K562 (cell line): Measurements from ENCODE around the gene MYMK. TPM values are rescaled to one million over a fixed set of nuclear protein-coding genes. Genes with fewer than 3 reads are reported as not detected.
A peak's percentile ranks its signal among the peaks of the same experiment; 100 is the strongest.

ENCODE experiments used
- ATAC-seq: fragments of 200-7000 bp; cut with Tn5 transposase; 3 replicates; pipeline ENCODE4 v1.9.1; 2020; ENCODE audit warnings: moderate library complexity
- BruUV-seq: library from RNA; stranded (reverse); fragments of 400-500 nt; replicated peaks from 2 replicates; lab custom pipeline; 2021; lab: Mats Ljungman, UMichigan
- CTCF ChIA-PET: fragments of 300-600 bp; formaldehyde crosslinking; extraction: SDS; loops from one replicate; lab custom pipeline; 2021; ENCODE audit warnings: low intra/inter-chr PET ratio; lab: Yijun Ruan, JAX
- POLR2A ChIA-PET: fragments of 300-600, 350-650 bp; sonication (Branson Sonifier 250); formaldehyde crosslinking; extraction: SDS; loops from one replicate; lab custom pipeline; 2021; ENCODE audit warnings: antibody characterized with exemption, inconsistent platforms; lab: Yijun Ruan, JAX
- DNase-seq, 4 experiments: peaks; one replicate each; pipeline versions ENCODE4 v3.0.0 to v3.0.0-alpha.2; 2011 to 2018; ENCODE audit warnings: low spot score in 3 of 4, mixed read lengths in 3 of 4; ENCODE audit errors: extremely low read depth in 1 of 4
- FAIRE-seq: peaks from 2 replicates; lab custom pipeline; 2011; peaks lifted over from hg19 to GRCh38; lab: Jason Lieb, UNC
- H2AFZ ChIP-seq: 2 replicates; pipeline ENCODE4 v1.6.0; 2011; ENCODE audit warnings: low read depth, low read length, control low read depth, inconsistent platforms
- H3K27ac ChIP-seq: fragments of 200-600 bp; 3 replicates; pipeline ENCODE4 v1.8.0; 2011; ENCODE audit warnings: low read depth, mild to moderate bottlenecking, control low read depth, inconsistent platforms, low read length, moderate library complexity, mixed read lengths; ENCODE audit errors: extremely low read depth
- H3K27me3 ChIP-seq, 2 experiments: fragments of 300-600 bp in 1 of 2; 2 replicates in 1 of 2; 3 replicates in 1 of 2; pipeline versions ENCODE4 v1.6.0 to v1.8.0; 2011; ENCODE audit warnings: inconsistent platforms in 2 of 2, low read length in 2 of 2, mild to moderate bottlenecking in 1 of 2, mixed read lengths in 1 of 2, moderate library complexity in 1 of 2; ENCODE audit not compliant: control insufficient read depth in 2 of 2, insufficient read depth in 2 of 2
- H3K36me3 ChIP-seq: fragments of 300-600 bp; 3 replicates; pipeline ENCODE4 v1.8.0; 2011; ENCODE audit warnings: mild to moderate bottlenecking, low read length, inconsistent platforms; ENCODE audit not compliant: control insufficient read depth, insufficient read depth
- H3K4me1 ChIP-seq, 2 experiments: fragments of 200-600 bp in 1 of 2; replicated peaks in 1 of 2; 2 replicates in 1 of 2; 3 replicates in 1 of 2; pipeline versions ENCODE4 v1.5.1 to v1.8.0; 2011; ENCODE audit warnings: inconsistent platforms in 2 of 2, low read length in 2 of 2, mild to moderate bottlenecking in 1 of 2, mixed read lengths in 1 of 2, moderate library complexity in 1 of 2; ENCODE audit not compliant: control insufficient read depth in 2 of 2, insufficient read depth in 2 of 2
- H3K4me2 ChIP-seq: 2 replicates; pipeline ENCODE4 v1.6.1; 2011; ENCODE audit warnings: low read length, control low read depth, inconsistent platforms, mixed read lengths; ENCODE audit not compliant: insufficient read depth
- H3K4me3 ChIP-seq: fragments of 200-600 bp; sonication (generic), shearing (Covaris generic); 2 replicates; pipeline ENCODE4 v1.5.1; 2016; ENCODE audit warnings: control low read depth, inconsistent platforms
- H3K79me2 ChIP-seq: fragments of 200-600 bp; 3 replicates; pipeline ENCODE4 v1.8.0; 2011; ENCODE audit warnings: low read length, inconsistent platforms; ENCODE audit not compliant: control insufficient read depth, insufficient read depth
- H3K9ac ChIP-seq, 2 experiments: 2 replicates each; pipeline versions ENCODE4 v1.6.0 to v1.6.1; 2011; ENCODE audit warnings: low read depth in 2 of 2, low read length in 2 of 2, control low read depth in 1 of 2, inconsistent platforms in 1 of 2, mild to moderate bottlenecking in 1 of 2, mixed read lengths in 1 of 2; ENCODE audit not compliant: insufficient read depth in 1 of 2
- H3K9me1 ChIP-seq: one replicate; pipeline ENCODE4 v1.6.0; 2011; ENCODE audit warnings: inconsistent platforms, mild to moderate bottlenecking, low read length, moderate library complexity; ENCODE audit not compliant: control insufficient read depth, insufficient read depth
- H3K9me3 ChIP-seq: replicated peaks from 2 replicates; pipeline ENCODE4 v1.5.1; 2011; ENCODE audit warnings: low read depth, low read length, inconsistent platforms; ENCODE audit not compliant: control insufficient read depth, insufficient read depth
- H4K20me1 ChIP-seq: replicated peaks from 2 replicates; pipeline ENCODE4 v1.6.1; 2011; ENCODE audit warnings: low read length, inconsistent platforms, mixed read lengths; ENCODE audit not compliant: control insufficient read depth, insufficient read depth
- BDP1 ChIP-seq: IDR thresholded peaks from 3 replicates; pipeline ENCODE4 v1.6.1; 2011; ENCODE audit not compliant: insufficient read length, insufficient read depth
- EWSR1 ChIP-seq: fragments of 450-650 bp; IDR thresholded peaks from 2 replicates; pipeline ENCODE4 v1.6.1; 2018; ENCODE audit warnings: borderline replicate concordance, mild to moderate bottlenecking, low read depth, moderate library complexity; ENCODE audit not compliant: partially characterized antibody
- FOXK1 ChIP-seq: sonication (generic); formaldehyde crosslinking; IDR thresholded peaks from 2 replicates; pipeline ENCODE4 v1.8.0; 2022; ENCODE audit warnings: missing genetic modification reagents, mild to moderate bottlenecking, borderline replicate concordance
- GABPB1 ChIP-seq: sonication (generic); formaldehyde crosslinking; IDR thresholded peaks from 2 replicates; pipeline ENCODE4 v1.8.0; 2022; ENCODE audit warnings: mild to moderate bottlenecking, missing genetic modification reagents
- NFE2L1 ChIP-seq: fragments of 450-650 bp; IDR thresholded peaks from 2 replicates; pipeline ENCODE4 v1.6.1; 2016; ENCODE audit warnings: missing genetic modification characterization, low read depth, mild to moderate bottlenecking, missing compliant biosample characterization, moderate library complexity, borderline replicate concordance
- RBFOX2 ChIP-seq: fragments of 200-400 bp; formaldehyde crosslinking; IDR thresholded peaks from 2 replicates; pipeline ENCODE4 v1.6.1; 2017; ENCODE audit warnings: low read depth, mild to moderate bottlenecking, low read length, moderate library complexity
- SMAD1 ChIP-seq: fragments of 150-350 bp; IDR thresholded peaks from 2 replicates; pipeline ENCODE4 v1.6.1; 2014; ENCODE audit warnings: low read length, low read depth; ENCODE audit not compliant: partially characterized antibody
- SMARCE1 ChIP-seq: fragments of 450-650 bp; IDR thresholded peaks from 2 replicates; pipeline ENCODE4 v1.7.1; 2016; ENCODE audit warnings: mild to moderate bottlenecking
- SRSF1 ChIP-seq: fragments of 200-400 bp; formaldehyde crosslinking; IDR thresholded peaks from 2 replicates; pipeline ENCODE4 v1.6.1; 2017; ENCODE audit warnings: mild to moderate bottlenecking, low read depth, low read length, moderate library complexity
- SRSF7 ChIP-seq: fragments of 200-400 bp; formaldehyde crosslinking; optimal IDR thresholded peaks from 2 replicates; pipeline ENCODE3; 2017; ENCODE audit warnings: mild to moderate bottlenecking, low read depth, low read length
- TFAP4 ChIP-seq: sonication (generic); formaldehyde crosslinking; IDR thresholded peaks from 2 replicates; pipeline ENCODE4 v1.8.0; 2022; ENCODE audit warnings: missing genetic modification reagents, mild to moderate bottlenecking, moderate library complexity, borderline replicate concordance
- YY1 ChIP-seq, 3 experiments: IDR thresholded peaks; 2 replicates each; pipeline ENCODE4 v1.6.1; 2011; ENCODE audit warnings: low read length in 2 of 3, mild to moderate bottlenecking in 2 of 3, moderate library complexity in 2 of 3, borderline replicate concordance in 1 of 3, control low read depth in 1 of 3, low read depth in 1 of 3; ENCODE audit not compliant: insufficient read depth in 3 of 3, insufficient replicate concordance in 2 of 3, control insufficient read depth in 1 of 3, insufficient read length in 1 of 3; ENCODE audit errors: extremely low read depth in 1 of 3
- ZEB2 ChIP-seq: fragments of 450-650 bp; IDR thresholded peaks from 2 replicates; pipeline ENCODE4 v1.6.1; 2016
- ZNF354B ChIP-seq: fragments of 250-450 bp; sonication (Bioruptor Pico); IDR thresholded peaks from 2 replicates; pipeline ENCODE4 v1.4.0; 2020
- WGBS: fragments of 100-300 bp; shearing (Covaris generic); methylation state at CpG from one replicate; pipeline ENCODE4 v1.1.6; 2016; ENCODE audit warnings: low coverage, mixed read lengths; ENCODE audit not compliant: insufficient coverage; ENCODE audit errors: missing lambda C conversion rate; 5-methylcytosine and 5-hydroxymethylcytosine counted together
- in situ Hi-C: fragments of 300-500 bp; cut with MboI; formaldehyde crosslinking; loops from 4 replicates; pipeline ENCODE4 v1.15.0; 2018; ENCODE audit warnings: inconsistent platforms, mixed read lengths
- intact Hi-C: fragments of 100-400 bp; cut with micrococcal nuclease; formaldehyde crosslinking; loops from 2 replicates; pipeline ENCODE4 v1.14.2; 2022
- polyA plus RNA-seq, 8 experiments: library from polyadenylated mRNA; depleted of rRNA in 4 of 8; stranded (reverse) in 5 of 8; unstranded in 3 of 8; fragments of >200 nt; fragmentation: Nextera tagmentation in 2 of 8; fragmentation: Illumina TruSeq in 1 of 8; extraction: Ambion mirVana in 2 of 8; extraction: Trizol in 1 of 8; gene quantifications; 2 replicates each; pipeline versions ENCODE4 v1.2.1 to v1.2.3, GENCODE V29; 2011 to 2014; ENCODE audit warnings: inconsistent platforms in 1 of 8, missing spikeins in 1 of 8
- total RNA-seq, 7 experiments: library from RNA; depleted of rRNA in 6 of 7; stranded (reverse); fragments of >200 nt in 6 of 7; fragmentation: Illumina TruSeq in 2 of 7; extraction: Trizol in 2 of 7; gene quantifications; 2 replicates each; pipeline versions ENCODE4 v1.2.1 to v1.2.3, GENCODE V29; 2011 to 2021; ENCODE audit warnings: low replicate concordance in 1 of 7
- TF ChIP-seq, protein P1 (sequence below): fragments of 450-650 bp; formaldehyde crosslinking; IDR thresholded peaks from 2 replicates; pipeline ENCODE4 v1.4.0; 2022; ENCODE audit warnings: missing genetic modification characterization
- TF ChIP-seq, protein P2 (sequence below): fragments of 450-650 bp; formaldehyde crosslinking; IDR thresholded peaks from 2 replicates; pipeline ENCODE4 v1.4.0; 2020; ENCODE audit warnings: mild to moderate bottlenecking, moderate library complexity

MYMK gene
- total and polyA plus RNA-seq, 9 of the 15 experiments (the other 6 are each of a cell fraction or from before 2014, with no cell fraction given) = not detected

- TF ChIP-seq, protein P1, sequence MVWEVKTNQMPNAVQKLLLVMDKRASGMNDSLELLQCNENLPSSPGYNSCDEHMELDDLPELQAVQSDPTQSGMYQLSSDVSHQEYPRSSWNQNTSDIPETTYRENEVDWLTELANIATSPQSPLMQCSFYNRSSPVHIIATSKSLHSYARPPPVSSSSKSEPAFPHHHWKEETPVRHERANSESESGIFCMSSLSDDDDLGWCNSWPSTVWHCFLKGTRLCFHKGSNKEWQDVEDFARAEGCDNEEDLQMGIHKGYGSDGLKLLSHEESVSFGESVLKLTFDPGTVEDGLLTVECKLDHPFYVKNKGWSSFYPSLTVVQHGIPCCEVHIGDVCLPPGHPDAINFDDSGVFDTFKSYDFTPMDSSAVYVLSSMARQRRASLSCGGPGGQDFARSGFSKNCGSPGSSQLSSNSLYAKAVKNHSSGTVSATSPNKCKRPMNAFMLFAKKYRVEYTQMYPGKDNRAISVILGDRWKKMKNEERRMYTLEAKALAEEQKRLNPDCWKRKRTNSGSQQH (CRISPR knock-in tag) = no peak
- peak; percentile 27; the same call in 1 of the 2 replicates for TF ChIP-seq RBFOX2
- no peak for TF ChIP-seq SRSF7
- peak; percentile 45; the same call in 1 of the 2 replicates for TF ChIP-seq SMARCE1
- TF ChIP-seq, protein P2, sequence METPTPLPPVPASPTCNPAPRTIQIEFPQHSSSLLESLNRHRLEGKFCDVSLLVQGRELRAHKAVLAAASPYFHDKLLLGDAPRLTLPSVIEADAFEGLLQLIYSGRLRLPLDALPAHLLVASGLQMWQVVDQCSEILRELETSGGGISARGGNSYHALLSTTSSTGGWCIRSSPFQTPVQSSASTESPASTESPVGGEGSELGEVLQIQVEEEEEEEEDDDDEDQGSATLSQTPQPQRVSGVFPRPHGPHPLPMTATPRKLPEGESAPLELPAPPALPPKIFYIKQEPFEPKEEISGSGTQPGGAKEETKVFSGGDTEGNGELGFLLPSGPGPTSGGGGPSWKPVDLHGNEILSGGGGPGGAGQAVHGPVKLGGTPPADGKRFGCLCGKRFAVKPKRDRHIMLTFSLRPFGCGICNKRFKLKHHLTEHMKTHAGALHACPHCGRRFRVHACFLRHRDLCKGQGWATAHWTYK (CRISPR knock-in tag) = no peak
Observed at GRCh38 chr9:133558191-133559126, 33.7 kb upstream of the MYMK start (continued).

DNA sequence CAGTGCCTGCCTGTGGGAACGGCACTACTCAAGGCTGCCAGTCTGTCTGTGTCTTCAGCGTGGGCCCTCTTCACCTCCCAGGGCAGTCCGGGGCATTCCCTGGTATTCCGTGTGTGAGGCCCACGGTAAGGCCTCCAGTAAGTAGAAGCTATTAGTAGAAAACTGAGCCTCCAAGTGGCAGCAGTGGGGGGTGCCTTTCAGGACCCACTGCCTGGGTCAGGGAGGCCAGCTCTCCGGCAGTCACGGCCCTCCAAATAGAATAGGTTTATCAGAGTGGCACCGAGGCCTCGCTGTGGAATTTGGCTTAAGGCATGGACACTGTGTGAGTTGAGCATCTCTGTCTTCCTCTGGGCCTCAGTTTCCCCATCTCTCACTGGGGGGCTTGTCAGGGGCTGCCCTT lies 32.8 kb upstream of the MYMK start:
- no peaks in the 10 kb centered on the region for H3K36me3 ChIP-seq
- H3K4me2 ChIP-seq = no peak overlapping the region
- no peak overlapping the region for H3K9ac ChIP-seq
- H3K27ac ChIP-seq = no peak overlapping the region
- no peaks in the 10 kb centered on the region for H3K79me2 ChIP-seq
- no peak overlapping the region for H2AFZ ChIP-seq
- WGBS = 65% methylated on average over 9 of the region's 9 CpGs
- H3K9me3 ChIP-seq = no peaks in the 10 kb centered on the region
- no peak for FAIRE-seq
- H3K9me1 ChIP-seq = peaks cover 2% of the 10 kb centered on the region
- peaks cover 6 to 37% of the 10 kb centered on the region in 2 experiments; a peak in 4 of 5 replicates for H3K27me3 ChIP-seq
- H3K4me1 ChIP-seq = peaks cover 7 to 17% of the 10 kb centered on the region in 2 experiments; a peak in 4 of 5 replicates
- no TSS peak for BruUV-seq
- no peak for DNase-seq
- ChIA-PET CTCF (no interaction called here), POLR2A (no interaction called here)
- H4K20me1 ChIP-seq = no peaks in the 10 kb centered on the region
- no peak for ATAC-seq
- intact Hi-C loops (no loop called here), in situ Hi-C loops (no loop called here)
- H3K4me3 ChIP-seq = no peak overlapping the region
- TF ChIP-seq NFE2L1 (tag) (no peak), TFAP4 (CRISPR knock-in tag) (no peak), ZEB2 (no peak), ZNF354B (CRISPR knock-in tag) (no peak), FOXK1 (CRISPR knock-in tag) (no peak), BDP1 (no peak), EWSR1 (no peak), YY1 (IDR thresholded peaks at IDR 0.05; ENCODE audit: borderline replicate concordance in 1 of 3, control insufficient read depth in 1 of 3, extremely low read depth in 1 of 3, insufficient read depth in 3 of 3, insufficient read length in 1 of 3, insufficient replicate concordance in 2 of 3, low read depth in 1 of 3, low read length in 2 of 3) (no peak), SRSF1 (no peak), SMAD1 (no peak), GABPB1 (no peak)
